ENCODE measurements around the gene EIF5A. TPM values are rescaled to one million over a fixed set of nuclear protein-coding genes. Genes with fewer than 3 reads are reported as not detected.
A peak's percentile ranks its signal among the peaks of the same experiment; 100 is the strongest.

Gene EIF5A
- 323 and 338 TPM in 2 replicates for total RNA-seq
- long read RNA-seq, transcript EIF5A-202 (6 exons, 1,511 nt), result major isoform, 36 of 43 reads
- long read RNA-seq, partial matches to known transcripts, result 0 of 43 reads
- long read RNA-seq, other reads (novel, unspliced or antisense), result 4 of 43 reads

DNA sequence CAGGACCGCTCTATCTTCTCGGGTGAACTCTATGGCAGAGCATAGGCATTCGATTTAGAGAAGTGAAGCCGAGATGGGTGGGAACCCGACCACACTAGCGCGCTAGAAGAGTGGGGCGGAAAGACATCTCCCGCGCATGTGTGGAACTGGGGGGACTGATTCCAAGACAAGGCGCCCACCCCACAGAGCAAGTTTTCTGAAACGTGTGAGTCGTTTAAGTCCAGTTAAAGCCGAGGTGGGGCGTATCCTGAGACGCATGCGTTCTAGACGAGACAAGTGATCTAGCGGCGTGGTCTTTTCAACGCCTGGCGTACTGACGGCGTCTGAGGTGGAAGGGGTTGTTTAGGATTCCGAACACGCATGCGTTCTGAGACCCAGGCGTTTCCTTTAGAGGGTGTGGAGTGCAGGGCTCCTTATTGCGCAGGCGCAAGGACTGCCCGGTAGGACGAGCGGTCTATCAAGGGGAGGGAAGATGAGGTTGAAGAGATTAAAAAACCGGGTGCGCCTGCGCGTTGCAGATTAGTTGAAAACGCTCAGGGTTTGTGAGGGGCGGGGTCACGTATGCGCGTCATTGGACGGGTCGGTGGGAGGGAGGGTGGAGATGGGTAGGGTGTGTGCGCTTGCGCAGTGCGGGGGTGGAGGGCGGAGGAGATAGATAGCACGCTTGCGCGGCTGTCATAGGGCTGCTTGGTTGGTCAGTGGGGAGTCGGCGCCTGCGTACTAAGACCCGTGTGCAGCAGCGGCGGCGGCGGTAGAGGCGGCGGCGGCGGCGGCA lies at the start of gene EIF5A:
EIF5A (plus strand) TSS at position 718 of the 775 bp plus-strand sequence. CDS start 2,008 bp downstream, outside the sequence.
- Mint-ChIP-seq H3K27me3 (no peaks in the 10 kb centered on the region), H3K9me3 (ENCODE audit: low read depth) (no peaks in the 10 kb centered on the region), H3K36me3 (ENCODE audit: insufficient read depth) (peaks cover 17% of the 10 kb centered on the region), H3K4me1 (ENCODE audit: low read depth) (peaks cover 19% of the 10 kb centered on the region), H3K27ac (peak within 1 kb of the TSS; percentile 99), H3K4me3 (ENCODE audit: low read depth) (peak within 1 kb of the TSS; percentile 93)
- peak; percentile 99 for DNase-seq (ENCODE audit: low spot score, unreplicated experiment)
- TF ChIP-seq, protein P1, sequence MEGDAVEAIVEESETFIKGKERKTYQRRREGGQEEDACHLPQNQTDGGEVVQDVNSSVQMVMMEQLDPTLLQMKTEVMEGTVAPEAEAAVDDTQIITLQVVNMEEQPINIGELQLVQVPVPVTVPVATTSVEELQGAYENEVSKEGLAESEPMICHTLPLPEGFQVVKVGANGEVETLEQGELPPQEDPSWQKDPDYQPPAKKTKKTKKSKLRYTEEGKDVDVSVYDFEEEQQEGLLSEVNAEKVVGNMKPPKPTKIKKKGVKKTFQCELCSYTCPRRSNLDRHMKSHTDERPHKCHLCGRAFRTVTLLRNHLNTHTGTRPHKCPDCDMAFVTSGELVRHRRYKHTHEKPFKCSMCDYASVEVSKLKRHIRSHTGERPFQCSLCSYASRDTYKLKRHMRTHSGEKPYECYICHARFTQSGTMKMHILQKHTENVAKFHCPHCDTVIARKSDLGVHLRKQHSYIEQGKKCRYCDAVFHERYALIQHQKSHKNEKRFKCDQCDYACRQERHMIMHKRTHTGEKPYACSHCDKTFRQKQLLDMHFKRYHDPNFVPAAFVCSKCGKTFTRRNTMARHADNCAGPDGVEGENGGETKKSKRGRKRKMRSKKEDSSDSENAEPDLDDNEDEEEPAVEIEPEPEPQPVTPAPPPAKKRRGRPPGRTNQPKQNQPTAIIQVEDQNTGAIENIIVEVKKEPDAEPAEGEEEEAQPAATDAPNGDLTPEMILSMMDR (IDR thresholded peaks at IDR 0.05; ENCODE audit: unreplicated experiment), result no peak

DNA sequence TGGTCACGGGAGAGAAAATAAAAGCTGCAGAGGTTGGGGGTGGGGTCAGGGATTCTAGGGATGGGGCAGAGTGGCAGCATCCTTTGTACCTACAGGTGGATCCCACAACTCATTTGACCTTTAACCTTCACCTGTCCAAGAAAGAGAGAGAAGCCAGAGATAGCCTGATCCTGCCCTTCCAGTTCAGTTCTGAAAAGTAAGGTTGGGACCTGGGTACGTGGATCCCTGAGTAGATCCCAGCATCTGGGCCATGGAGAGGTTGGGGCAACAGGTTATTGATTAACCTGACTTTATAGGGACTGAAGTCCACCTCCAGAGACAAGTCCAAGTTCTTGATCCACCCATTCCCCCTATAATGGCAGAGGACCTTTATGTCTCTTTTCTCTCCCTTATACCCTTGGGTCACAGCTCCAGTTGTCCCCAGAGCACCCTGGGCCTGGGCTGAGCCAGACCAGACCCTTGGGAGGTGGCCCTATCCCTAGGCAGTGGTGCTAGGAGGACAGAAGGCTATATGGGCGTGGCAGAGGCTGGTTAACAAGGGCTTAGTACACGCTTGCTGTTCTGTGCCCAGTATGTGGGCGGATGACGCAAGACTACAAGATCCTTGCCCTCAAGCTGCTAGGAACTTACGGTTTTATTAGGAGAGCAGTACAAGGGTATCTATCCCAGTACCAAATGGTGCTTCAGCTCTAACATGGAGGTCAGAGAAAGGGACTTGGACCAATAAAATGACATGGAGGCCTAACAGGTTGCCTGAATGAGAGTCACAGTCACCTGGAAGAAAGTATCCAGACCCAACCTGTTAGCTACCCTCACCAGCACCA lies 48.5 kb upstream of the EIF5A start:
- H3K27ac Mint-ChIP-seq, result peak overlapping the region; percentile 89
- DNase-seq (ENCODE audit: low spot score, unreplicated experiment), result no peak
- peaks cover 11% of the 10 kb centered on the region for H3K36me3 Mint-ChIP-seq (ENCODE audit: insufficient read depth)
- H3K9me3 Mint-ChIP-seq (ENCODE audit: low read depth), result no peaks in the 10 kb centered on the region
- H3K4me3 Mint-ChIP-seq (ENCODE audit: low read depth), result peak overlapping the region; percentile 41
- TF ChIP-seq, protein P1 (IDR thresholded peaks at IDR 0.05; ENCODE audit: unreplicated experiment), result no peak
- no peaks in the 10 kb centered on the region for H3K27me3 Mint-ChIP-seq
- H3K4me1 Mint-ChIP-seq (ENCODE audit: low read depth), result peaks cover 33% of the 10 kb centered on the region

DNA sequence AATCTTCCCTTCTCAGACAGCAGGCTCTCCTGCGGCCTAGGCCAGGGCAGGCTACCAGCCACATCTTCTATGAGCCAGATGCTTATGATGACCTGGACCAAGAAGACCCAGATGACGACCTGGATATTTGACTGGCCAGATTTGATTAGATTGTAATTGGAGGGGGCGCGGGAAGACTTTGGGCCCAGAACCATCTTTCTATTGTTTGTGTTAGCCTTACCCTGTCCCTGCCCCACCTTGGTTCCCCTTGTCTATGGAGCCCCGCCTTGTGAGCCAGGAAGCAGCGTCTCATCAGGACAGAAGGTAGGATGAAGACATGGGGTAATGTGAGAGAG lies 47.9 kb upstream of the EIF5A start:
- Mint-ChIP-seq H3K36me3 (ENCODE audit: insufficient read depth) (peaks cover 11% of the 10 kb centered on the region), H3K4me1 (ENCODE audit: low read depth) (peaks cover 33% of the 10 kb centered on the region), H3K9me3 (ENCODE audit: low read depth) (no peaks in the 10 kb centered on the region), H3K27ac (peak overlapping the region; percentile 89), H3K4me3 (ENCODE audit: low read depth) (peak overlapping the region; percentile 41), H3K27me3 (no peaks in the 10 kb centered on the region)
- TF ChIP-seq, protein P1 (IDR thresholded peaks at IDR 0.05; ENCODE audit: unreplicated experiment), result no peak
- no peak for DNase-seq (ENCODE audit: low spot score, unreplicated experiment)

GRCh38 chr17:7260151-7260550 lies 47.3 kb upstream of the EIF5A start:
- Mint-ChIP-seq H3K9me3 (ENCODE audit: low read depth) (no peaks in the 10 kb centered on the region), H3K4me3 (ENCODE audit: low read depth) (peak overlapping the region; percentile 99), H3K4me1 (ENCODE audit: low read depth) (peaks cover 33% of the 10 kb centered on the region), H3K27me3 (no peaks in the 10 kb centered on the region), H3K36me3 (ENCODE audit: insufficient read depth) (peaks cover 9% of the 10 kb centered on the region), H3K27ac (peak overlapping the region; percentile 85)
- TF ChIP-seq, protein P1 (IDR thresholded peaks at IDR 0.05; ENCODE audit: unreplicated experiment), result no peak
- DNase-seq (ENCODE audit: low spot score, unreplicated experiment), result no peak

DNA sequence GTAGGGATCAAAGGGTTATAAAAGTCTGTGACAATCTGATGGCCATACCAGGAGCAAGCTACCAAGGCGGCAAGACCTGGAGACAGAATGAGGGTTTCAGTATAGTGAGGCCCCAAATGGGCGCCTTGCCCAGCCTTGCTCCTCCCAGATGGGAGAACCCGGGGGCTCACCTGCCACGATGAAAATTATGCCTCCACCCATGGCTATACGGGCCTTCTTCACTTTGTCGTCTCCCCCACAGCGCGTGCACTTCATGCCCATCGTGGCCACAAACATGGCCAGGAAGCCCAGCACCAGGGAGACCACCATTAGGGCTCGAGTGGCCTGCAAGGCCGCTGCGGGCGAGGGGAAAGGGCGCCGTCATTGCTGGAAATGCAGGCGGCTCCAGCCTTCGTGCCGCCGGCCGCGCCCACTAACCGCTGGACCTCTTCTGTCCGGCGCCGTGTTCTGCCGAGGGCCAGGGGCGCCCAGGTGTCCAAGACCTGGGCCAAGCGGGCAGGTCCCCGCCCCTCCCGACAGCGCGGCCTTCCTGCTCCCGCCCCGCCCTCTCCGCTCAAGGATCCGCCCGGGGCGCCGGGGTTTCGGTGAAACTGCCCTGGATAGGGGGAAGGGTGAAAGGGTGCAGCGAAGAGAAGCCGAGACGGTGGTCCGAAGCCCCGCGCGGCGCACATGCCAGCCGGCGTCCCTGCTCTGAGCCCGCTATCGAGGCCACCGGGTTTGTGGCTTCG lies 46.6 kb upstream of the EIF5A start:
- Mint-ChIP-seq H3K27me3 (no peaks in the 10 kb centered on the region), H3K27ac (peak overlapping the region; percentile 97), H3K4me1 (ENCODE audit: low read depth) (peaks cover 33% of the 10 kb centered on the region), H3K9me3 (ENCODE audit: low read depth) (no peaks in the 10 kb centered on the region), H3K36me3 (ENCODE audit: insufficient read depth) (peaks cover 9% of the 10 kb centered on the region), H3K4me3 (ENCODE audit: low read depth) (peak overlapping the region; percentile 99)
- TF ChIP-seq, protein P1 (IDR thresholded peaks at IDR 0.05; ENCODE audit: unreplicated experiment), result no peak
- DNase-seq (ENCODE audit: low spot score, unreplicated experiment), result peak; percentile 62
